HepG2 (cell line): Measurements from ENCODE around the gene USP27X. TPM values are rescaled to one million over a fixed set of nuclear protein-coding genes. Genes with fewer than 3 reads are reported as not detected.
A peak's percentile ranks its signal among the peaks of the same experiment; 100 is the strongest.

ENCODE experiments used
- BCL6 ChIP-seq: IDR thresholded peaks from 2 replicates; pipeline ENCODE4 v1.6.1; 2016; ENCODE audit warnings: missing genetic modification reagents, missing compliant biosample characterization
- CREM ChIP-seq, 2 experiments: sonication (generic) in 1 of 2; formaldehyde crosslinking in 1 of 2; IDR thresholded peaks; 2 replicates each; pipeline versions ENCODE4 v1.4.0 to v1.6.1; 2016 to 2020; ENCODE audit warnings: antibody characterized with exemption in 1 of 2, mild to moderate bottlenecking in 1 of 2, missing genetic modification reagents in 1 of 2
- FOXA3 ChIP-seq: IDR thresholded peaks from 2 replicates; pipeline ENCODE4 v1.6.1; 2016; ENCODE audit warnings: missing genetic modification reagents, missing compliant biosample characterization
- FOXC1 ChIP-seq: sonication (generic); formaldehyde crosslinking; IDR thresholded peaks from 2 replicates; pipeline ENCODE4 v1.8.0; 2022; ENCODE audit warnings: mild to moderate bottlenecking, missing genetic modification reagents, borderline replicate concordance
- FUBP1 ChIP-seq: sonication (generic); formaldehyde crosslinking; IDR thresholded peaks from 2 replicates; pipeline ENCODE4 v1.5.1; 2020; ENCODE audit warnings: missing genetic modification reagents, mild to moderate bottlenecking, borderline replicate concordance
- HNF1A ChIP-seq, 2 experiments: sonication (generic) in 1 of 2; formaldehyde crosslinking in 1 of 2; IDR thresholded peaks; 2 replicates each; pipeline versions ENCODE4 v1.4.0 to v1.6.1; 2016 to 2020; ENCODE audit warnings: borderline replicate concordance in 1 of 2, low read depth in 1 of 2, mild to moderate bottlenecking in 1 of 2, missing genetic modification reagents in 1 of 2
- IKZF5 ChIP-seq: IDR thresholded peaks from 2 replicates; pipeline ENCODE4 v1.6.1; 2018; ENCODE audit warnings: missing genetic modification reagents, mild to moderate bottlenecking, missing compliant biosample characterization
- ISL2 ChIP-seq: sonication (generic); formaldehyde crosslinking; IDR thresholded peaks from 2 replicates; pipeline ENCODE4 v1.5.0; 2020; ENCODE audit warnings: missing genetic modification reagents
- KDM6A ChIP-seq: IDR thresholded peaks from 2 replicates; pipeline ENCODE4 v1.6.1; 2016; ENCODE audit warnings: low read depth
- MED1 ChIP-seq: sonication (generic); formaldehyde crosslinking; IDR thresholded peaks from 2 replicates; pipeline ENCODE4 v1.4.0; 2020; ENCODE audit warnings: missing genetic modification reagents
- PITX1 ChIP-seq: sonication (generic); formaldehyde crosslinking; IDR thresholded peaks from 2 replicates; pipeline ENCODE4 v1.5.1; 2020; ENCODE audit warnings: mild to moderate bottlenecking, missing genetic modification reagents
- RARA ChIP-seq: IDR thresholded peaks from 2 replicates; pipeline ENCODE4 v1.6.1; 2016; ENCODE audit warnings: missing genetic modification reagents, missing compliant biosample characterization
- RXRB ChIP-seq: IDR thresholded peaks from 2 replicates; pipeline ENCODE4 v1.6.1; 2016; ENCODE audit warnings: borderline replicate concordance, missing genetic modification reagents, missing compliant biosample characterization
- SOX6 ChIP-seq, 2 experiments: fragments of 450-650 bp in 1 of 2; sonication (generic) in 1 of 2; formaldehyde crosslinking in 1 of 2; IDR thresholded peaks; 2 replicates each; pipeline versions ENCODE4 v1.4.0 to v1.6.1; 2017 to 2020; ENCODE audit warnings: antibody characterized with exemption in 1 of 2, mild to moderate bottlenecking in 1 of 2, missing genetic modification reagents in 1 of 2
- TBX2 ChIP-seq: sonication (generic); formaldehyde crosslinking; IDR thresholded peaks from 2 replicates; pipeline ENCODE4 v1.5.0; 2020; ENCODE audit warnings: missing genetic modification reagents, mild to moderate bottlenecking, borderline replicate concordance
- TFDP1 ChIP-seq: IDR thresholded peaks from 2 replicates; pipeline ENCODE4 v1.6.1; 2016; ENCODE audit warnings: missing compliant biosample characterization, missing genetic modification reagents, borderline replicate concordance
- ZBTB7B ChIP-seq: sonication (generic); formaldehyde crosslinking; IDR thresholded peaks from 2 replicates; pipeline ENCODE4 v1.4.0; 2020; ENCODE audit warnings: missing genetic modification reagents
- ZNF639 ChIP-seq: conservative IDR thresholded peaks from 2 replicates; pipeline ENCODE4 v1.6.1; 2018; ENCODE audit warnings: missing genetic modification reagents
- ZNF670 ChIP-seq: sonication (generic); formaldehyde crosslinking; IDR thresholded peaks from 2 replicates; pipeline ENCODE4 v1.8.0; 2022; ENCODE audit warnings: mild to moderate bottlenecking, missing genetic modification reagents, borderline replicate concordance
- ZNF703 ChIP-seq: sonication (generic); formaldehyde crosslinking; IDR thresholded peaks from 2 replicates; pipeline ENCODE4 v1.5.1; 2020; ENCODE audit warnings: missing genetic modification reagents, mild to moderate bottlenecking, moderate library complexity, borderline replicate concordance
- polyA plus RNA-seq, 8 experiments: library from polyadenylated mRNA; depleted of rRNA in 3 of 8; stranded (reverse) in 7 of 8; unstranded in 1 of 8; fragments of >200 nt; fragmentation: Illumina TruSeq in 4 of 8; extraction: Trizol in 4 of 8; gene quantifications; 2 replicates each; pipeline versions ENCODE4 v1.2.1 to v1.2.3, GENCODE V29; 2011 to 2016; ENCODE audit warnings: low read depth in 4 of 8, missing spikeins in 1 of 8, mixed read lengths in 1 of 8; ENCODE audit not compliant: insufficient read depth in 1 of 8
- total RNA-seq, 5 experiments: library from RNA; depleted of rRNA; stranded (reverse); fragments of >200 nt; fragmentation: Illumina TruSeq; extraction: Trizol; gene quantifications; 2 replicates each; pipeline ENCODE4 v1.2.3, GENCODE V29; 2016; ENCODE audit warnings: low read depth in 1 of 5

The USP27X gene
- total and polyA plus RNA-seq, 2 of the 13 experiments (the other 11 are each of a cell fraction or from before 2014, with no cell fraction given): 7.2 to 9.7 TPM

GRCh38 chrX:49862093-49862492, 17.2 kb upstream of the USP27X start (continued):
- no peak for TF ChIP-seq ZNF670
- peak; percentile 27; the same call in 1 of the 2 replicates for TF ChIP-seq BCL6
- no peak for TF ChIP-seq ZNF703
- TF ChIP-seq ISL2 (CRISPR knock-in tag): peak; percentile 54
- no peak for TF ChIP-seq FOXC1 (CRISPR knock-in tag)
- TF ChIP-seq SOX6 (IDR thresholded peaks at IDR 0.05): no peak
- TF ChIP-seq SOX6 (CRISPR knock-in tag; IDR thresholded peaks at IDR 0.05): peak; percentile 63
- no peak for TF ChIP-seq ZNF639
- TF ChIP-seq MED1 (CRISPR knock-in tag): peak; percentile 76
- TF ChIP-seq CREM (IDR thresholded peaks at IDR 0.05): peak; percentile 49; the same call in 1 of the 2 replicates
- TF ChIP-seq CREM (CRISPR knock-in tag; IDR thresholded peaks at IDR 0.05): no peak
- peak; percentile 84 for TF ChIP-seq FOXA3 (CRISPR knock-in tag)
- peak; percentile 53 for TF ChIP-seq RARA (CRISPR knock-in tag)
- TF ChIP-seq IKZF5: peak; percentile 56; the same call in 1 of the 2 replicates
- TF ChIP-seq TBX2 (CRISPR knock-in tag): peak; percentile 82
- 0 out of 2 replicates have a peak, but pooled peaks have one; percentile 33 for TF ChIP-seq ZBTB7B (CRISPR knock-in tag)
- peak; percentile 55; the same call in 1 of the 2 replicates for TF ChIP-seq RXRB
- no peak for TF ChIP-seq PITX1
- TF ChIP-seq KDM6A (CRISPR knock-in tag): peak; percentile 62; the same call in 1 of the 2 replicates
- TF ChIP-seq FUBP1 (CRISPR knock-in tag): no peak
- TF ChIP-seq HNF1A (IDR thresholded peaks at IDR 0.05; ENCODE audit: low read depth): 0 out of 2 replicates have a peak, but pooled peaks have one; percentile 32
- no peak; the same call in 1 of the 2 replicates for TF ChIP-seq HNF1A (CRISPR knock-in tag; IDR thresholded peaks at IDR 0.05; ENCODE audit: borderline replicate concordance)
- no peak for TF ChIP-seq TFDP1 (CRISPR knock-in tag)
